ENCODE measurements around the gene MBD2.

- TF ChIP-seq POLR2AphosphoS5 (IDR thresholded peaks at IDR 0.05; ENCODE audit: low read depth, low read length) (no peak), REST (IDR thresholded peaks at IDR 0.05; ENCODE audit: insufficient read depth in 1 of 2, low read depth in 2 of 2, low read length in 1 of 2) (no peak), SIN3A (IDR thresholded peaks at IDR 0.05; ENCODE audit: borderline replicate concordance, insufficient read depth, low read depth, low read length) (no peak), TCF7L2 (IDR thresholded peaks at IDR 0.05; ENCODE audit: low read depth, low read length) (no peak)
- TF ChIP-seq, protein P1, sequence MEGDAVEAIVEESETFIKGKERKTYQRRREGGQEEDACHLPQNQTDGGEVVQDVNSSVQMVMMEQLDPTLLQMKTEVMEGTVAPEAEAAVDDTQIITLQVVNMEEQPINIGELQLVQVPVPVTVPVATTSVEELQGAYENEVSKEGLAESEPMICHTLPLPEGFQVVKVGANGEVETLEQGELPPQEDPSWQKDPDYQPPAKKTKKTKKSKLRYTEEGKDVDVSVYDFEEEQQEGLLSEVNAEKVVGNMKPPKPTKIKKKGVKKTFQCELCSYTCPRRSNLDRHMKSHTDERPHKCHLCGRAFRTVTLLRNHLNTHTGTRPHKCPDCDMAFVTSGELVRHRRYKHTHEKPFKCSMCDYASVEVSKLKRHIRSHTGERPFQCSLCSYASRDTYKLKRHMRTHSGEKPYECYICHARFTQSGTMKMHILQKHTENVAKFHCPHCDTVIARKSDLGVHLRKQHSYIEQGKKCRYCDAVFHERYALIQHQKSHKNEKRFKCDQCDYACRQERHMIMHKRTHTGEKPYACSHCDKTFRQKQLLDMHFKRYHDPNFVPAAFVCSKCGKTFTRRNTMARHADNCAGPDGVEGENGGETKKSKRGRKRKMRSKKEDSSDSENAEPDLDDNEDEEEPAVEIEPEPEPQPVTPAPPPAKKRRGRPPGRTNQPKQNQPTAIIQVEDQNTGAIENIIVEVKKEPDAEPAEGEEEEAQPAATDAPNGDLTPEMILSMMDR (IDR thresholded peaks at IDR 0.05) = no peak
Measured at GRCh38 chr18:54197747-54198411, 26.6 kb downstream of the MBD2 start.
